Body of pancreas (tissue), 4 donors: Measurements from ENCODE around the gene SRSF12. TPM values are rescaled to one million over a fixed set of nuclear protein-coding genes. Genes with fewer than 3 reads are reported as not detected.

Experiments used
- ATAC-seq: fragments of 150-250 bp; one replicate; pipeline ENCODE4 v1.9.1; 2016
- DNase-seq, 4 donors: peaks; one replicate each; pipeline ENCODE4 v3.0.0-alpha.2; 2019
- H3K27ac ChIP-seq, 4 donors: fragments of 200-600 bp; sonication (generic); 1 replicate in 3 of 4; 2 replicates in 1 of 4; pipeline versions ENCODE4 v1.5.1 to v1.6.1; 2016 to 2019; ENCODE audit warnings: mild to moderate bottlenecking in 1 of 4, mixed read lengths in 1 of 4, moderate library complexity in 1 of 4
- H3K27me3 ChIP-seq, 2 donors: fragments of 200-600 bp; sonication (generic); one replicate each; pipeline ENCODE4 v1.6.0; 2016; ENCODE audit warnings: mild to moderate bottlenecking in 1 of 2
- H3K36me3 ChIP-seq, 2 donors: fragments of 200-600 bp; sonication (generic); replicated peaks in 1 of 2; 2 replicates each; pipeline ENCODE4 v1.5.1; 2016; ENCODE audit warnings: low read depth in 2 of 2; ENCODE audit not compliant: insufficient read depth in 1 of 2
- H3K4me1 ChIP-seq: fragments of 200-600 bp; sonication (generic); one replicate; pipeline ENCODE4 v1.6.0; 2016
- H3K4me3 ChIP-seq, 2 donors: fragments of 200-600 bp; sonication (generic); 1 replicate in 1 of 2; 2 replicates in 1 of 2; pipeline ENCODE4 v1.5.1; 2016 to 2019
- H3K9me3 ChIP-seq, 3 donors: fragments of 200-600 bp; sonication (generic); 1 replicate in 2 of 3; 2 replicates in 1 of 3; pipeline ENCODE4 v1.5.1; 2016
- POLR2A ChIP-seq, 3 donors: fragments of 450-650 bp; IDR thresholded peaks; one replicate each; pipeline ENCODE4 v1.6.1; 2016; ENCODE audit warnings: antibody characterized with exemption in 3 of 3, mild to moderate bottlenecking in 2 of 3
- WGBS, 2 donors: methylation state at CpG; one replicate each; pipeline ENCODE4 v1.1.5; 2017; 5-methylcytosine and 5-hydroxymethylcytosine counted together
- intact Hi-C: fragments of 100-400 bp; cut with DNase I; formaldehyde crosslinking; loops from one replicate; pipeline ENCODE4 v1.15.1; 2023
- total RNA-seq, 2 donors: library from RNA; depleted of rRNA; stranded (reverse); fragments of >200 nt; gene quantifications; one replicate each; pipeline ENCODE4 v1.1.0, GENCODE V29; 2016
- TF ChIP-seq, protein P1 (sequence below), 7 experiments: fragments of 450-650 bp in 4 of 7; fragments of 200-600 bp in 3 of 7; sonication (generic) in 3 of 7; IDR thresholded peaks; one replicate each; pipeline ENCODE4 v1.5.1; 2016 to 2019; ENCODE audit warnings: antibody characterized with exemption in 7 of 7

SRSF12 gene
- total RNA-seq, 2 donors from 2014 or later: 0.52 to 0.99 TPM

DNA sequence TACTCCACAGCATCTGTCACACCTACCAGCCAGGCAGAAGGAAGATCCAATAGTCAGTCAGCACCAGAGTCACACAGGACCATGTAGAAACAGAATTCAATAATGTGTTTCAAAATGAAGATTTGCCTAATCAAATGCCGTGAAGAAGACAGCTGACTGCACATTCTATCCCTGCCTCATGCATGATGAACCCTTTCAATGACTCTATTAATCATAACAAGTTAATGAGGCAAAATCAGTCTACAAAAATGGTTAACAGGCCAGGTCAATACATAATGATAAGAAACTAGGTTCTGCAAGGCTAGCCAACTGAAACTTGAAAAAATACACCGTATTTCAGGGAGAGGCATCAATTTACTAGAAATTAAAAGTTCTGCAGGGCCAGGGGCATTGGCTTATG, 44.0 kb downstream of the SRSF12 start:
- DNase-seq: no peak
- no peak for ATAC-seq
- TF ChIP-seq, protein P1, sequence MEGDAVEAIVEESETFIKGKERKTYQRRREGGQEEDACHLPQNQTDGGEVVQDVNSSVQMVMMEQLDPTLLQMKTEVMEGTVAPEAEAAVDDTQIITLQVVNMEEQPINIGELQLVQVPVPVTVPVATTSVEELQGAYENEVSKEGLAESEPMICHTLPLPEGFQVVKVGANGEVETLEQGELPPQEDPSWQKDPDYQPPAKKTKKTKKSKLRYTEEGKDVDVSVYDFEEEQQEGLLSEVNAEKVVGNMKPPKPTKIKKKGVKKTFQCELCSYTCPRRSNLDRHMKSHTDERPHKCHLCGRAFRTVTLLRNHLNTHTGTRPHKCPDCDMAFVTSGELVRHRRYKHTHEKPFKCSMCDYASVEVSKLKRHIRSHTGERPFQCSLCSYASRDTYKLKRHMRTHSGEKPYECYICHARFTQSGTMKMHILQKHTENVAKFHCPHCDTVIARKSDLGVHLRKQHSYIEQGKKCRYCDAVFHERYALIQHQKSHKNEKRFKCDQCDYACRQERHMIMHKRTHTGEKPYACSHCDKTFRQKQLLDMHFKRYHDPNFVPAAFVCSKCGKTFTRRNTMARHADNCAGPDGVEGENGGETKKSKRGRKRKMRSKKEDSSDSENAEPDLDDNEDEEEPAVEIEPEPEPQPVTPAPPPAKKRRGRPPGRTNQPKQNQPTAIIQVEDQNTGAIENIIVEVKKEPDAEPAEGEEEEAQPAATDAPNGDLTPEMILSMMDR (IDR thresholded peaks at IDR 0.05): no peak
- no peak for TF ChIP-seq POLR2A (IDR thresholded peaks at IDR 0.05)
- peaks cover 19% of the 10 kb centered on the region for H3K4me1 ChIP-seq
- H3K4me3 ChIP-seq: no peak overlapping the region
- H3K9me3 ChIP-seq: no peaks in the 10 kb centered on the region
- intact Hi-C loops: no loop called here
- H3K36me3 ChIP-seq: no peaks in the 10 kb centered on the region
- no peak overlapping the region for H3K27ac ChIP-seq
- no peaks in the 10 kb centered on the region for H3K27me3 ChIP-seq
- 35 to 53% methylated on average over 2 of the region's 2 CpGs for WGBS, 2 donors

DNA sequence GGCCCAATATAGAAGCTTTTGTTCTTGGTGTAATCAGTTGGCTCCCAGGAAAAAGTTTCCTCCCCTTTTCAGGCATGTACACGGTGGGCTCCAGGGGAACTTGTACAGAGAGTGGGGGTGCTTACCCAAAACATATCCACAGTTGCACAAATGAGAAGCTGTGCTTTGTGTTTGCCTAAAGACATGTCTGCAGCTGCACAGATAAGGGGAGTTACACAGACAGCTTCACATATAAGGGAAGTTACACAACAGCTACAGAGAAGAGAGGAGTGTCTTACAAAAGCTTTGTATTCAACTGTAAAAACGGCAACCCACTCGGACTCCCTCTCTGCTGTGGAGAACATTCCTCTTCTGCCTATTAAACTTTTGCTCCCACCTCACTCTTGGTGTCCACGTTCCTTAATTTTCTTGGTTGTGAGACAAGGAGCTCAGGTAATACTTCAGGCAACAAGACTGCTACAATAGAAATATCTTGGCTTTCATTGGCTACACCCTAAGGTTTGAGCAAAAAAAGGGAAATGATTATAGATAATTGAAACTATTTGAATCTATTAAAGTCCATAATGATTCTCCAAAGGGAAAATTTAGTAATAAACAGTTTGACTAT, 44.8 kb downstream of the SRSF12 start:
- Histone ChIP-seq H3K4me1 (peaks cover 19% of the 10 kb centered on the region), H3K4me3 (no peak overlapping the region), H3K27me3 (no peaks in the 10 kb centered on the region), H3K27ac (no peak overlapping the region), H3K36me3 (no peaks in the 10 kb centered on the region), H3K9me3 (no peaks in the 10 kb centered on the region)
- TF ChIP-seq, protein P1 (IDR thresholded peaks at IDR 0.05): no peak
- TF ChIP-seq POLR2A (IDR thresholded peaks at IDR 0.05): no peak
- intact Hi-C loops: no loop called here
- DNase-seq: no peak
- ATAC-seq: no peak
- 50 to 72% methylated on average over 4 of the region's 4 CpGs for WGBS, 2 donors

DNA sequence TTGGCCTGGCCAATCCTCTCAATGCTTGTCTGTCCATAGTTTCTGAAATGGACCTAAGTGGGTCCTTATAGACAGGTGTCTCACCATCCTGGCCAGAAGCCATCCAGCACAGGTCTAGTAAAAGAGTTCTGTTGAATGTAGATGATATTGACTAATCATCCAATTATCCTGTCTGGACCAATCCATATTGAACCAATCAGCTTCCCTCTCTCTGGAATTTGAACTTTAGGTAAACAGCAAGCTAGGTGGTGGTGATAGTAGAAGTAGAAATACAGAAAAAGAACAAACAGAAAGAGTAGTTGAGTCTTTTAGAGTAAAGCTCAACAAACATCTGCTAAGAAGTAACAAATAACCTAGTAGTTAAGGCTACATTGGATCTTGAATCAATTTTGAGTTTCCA, 46.8 kb downstream of the SRSF12 start:
- TF ChIP-seq POLR2A (IDR thresholded peaks at IDR 0.05): no peak
- TF ChIP-seq, protein P1 (IDR thresholded peaks at IDR 0.05): no peak
- DNase-seq: no peak
- Histone ChIP-seq H3K27me3 (no peaks in the 10 kb centered on the region), H3K9me3 (no peaks in the 10 kb centered on the region), H3K4me1 (peaks cover 31% of the 10 kb centered on the region), H3K27ac (no peak overlapping the region), H3K4me3 (no peak overlapping the region), H3K36me3 (no peaks in the 10 kb centered on the region)
- ATAC-seq: no peak
- intact Hi-C loops: no loop called here

DNA sequence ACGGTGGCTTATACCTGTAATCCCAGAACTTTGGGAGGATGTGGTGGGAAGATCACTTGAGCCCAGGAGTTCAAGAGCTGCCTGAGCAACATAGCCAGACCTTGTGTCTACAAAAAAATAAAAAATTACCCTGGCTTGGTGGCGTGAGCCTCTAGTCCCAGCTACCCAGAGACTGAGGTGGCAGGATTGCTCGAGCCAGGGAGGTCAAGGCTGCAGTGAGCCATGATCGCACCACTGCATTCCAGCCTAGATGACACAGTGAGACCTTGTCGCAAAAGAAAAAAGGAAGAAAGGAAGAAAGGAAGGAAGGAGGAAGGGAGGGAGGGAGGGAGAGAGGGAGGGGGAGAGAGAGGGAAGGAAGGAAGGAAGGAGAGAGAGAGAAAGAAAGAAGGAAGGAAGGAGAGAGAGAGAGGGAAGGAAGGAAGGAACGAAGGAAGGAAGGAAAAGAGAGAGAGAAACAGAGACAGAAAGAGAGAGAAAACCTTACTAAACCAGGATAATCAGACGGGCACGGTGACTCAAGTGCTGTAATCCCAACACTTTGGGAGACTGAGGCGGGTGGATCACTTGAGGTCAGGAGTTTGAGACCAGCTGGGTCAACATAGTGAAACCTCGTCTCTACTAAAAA, 48.2 kb downstream of the SRSF12 start:
- intact Hi-C loops: no loop called here

More for the DNA sequence above, 48.2 kb downstream of the SRSF12 start:
- TF ChIP-seq, protein P1 (IDR thresholded peaks at IDR 0.05): no peak
- TF ChIP-seq POLR2A (IDR thresholded peaks at IDR 0.05): no peak
- Histone ChIP-seq H3K27me3 (no peaks in the 10 kb centered on the region), H3K27ac (no peak overlapping the region), H3K4me1 (peaks cover 31% of the 10 kb centered on the region), H3K36me3 (no peaks in the 10 kb centered on the region), H3K9me3 (no peaks in the 10 kb centered on the region), H3K4me3 (no peak overlapping the region)
- DNase-seq: no peak
- no peak for ATAC-seq
- WGBS, 2 donors: 87 to 91% methylated on average over 9 to 10 of the region's 10 CpGs
